HG03280 (cell line): ENCODE data around the gene ZNF724.
"Not testable (repeated sequence)": the region's sequence is repeated elsewhere in the genome, so short reads cannot be mapped to it uniquely, and the experiment has no call there.

ENCODE experiments used
- ATAC-seq: cut with Tn5 transposase; IDR thresholded peaks from one replicate; pipeline ENCODE4 v1.9.1; 2021; ENCODE audit warnings: mild to moderate bottlenecking, moderate library complexity; ENCODE audit not compliant: unreplicated experiment

ZNF724 gene

DNA sequence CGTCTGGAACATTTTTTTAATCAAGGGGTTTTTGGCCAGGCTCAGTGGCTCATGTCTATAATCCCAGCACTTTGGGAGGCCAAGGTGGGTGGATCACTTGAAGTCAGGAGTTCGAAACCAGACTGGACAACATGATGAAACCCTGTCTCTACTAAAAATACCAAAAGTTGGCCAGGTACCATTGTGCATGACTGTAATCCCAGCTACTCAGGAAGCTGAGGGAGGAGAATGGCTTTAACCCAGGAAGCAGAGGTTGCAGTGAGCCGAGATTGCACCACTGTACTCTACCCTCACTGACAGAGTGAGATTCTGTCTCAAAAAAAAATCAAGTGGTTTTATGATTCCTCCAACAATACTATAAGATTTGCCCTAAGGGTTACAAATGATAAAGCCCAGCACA, 3.1 kb upstream of the ZNF724 start:
- not testable (repeated sequence) for ATAC-seq

DNA sequence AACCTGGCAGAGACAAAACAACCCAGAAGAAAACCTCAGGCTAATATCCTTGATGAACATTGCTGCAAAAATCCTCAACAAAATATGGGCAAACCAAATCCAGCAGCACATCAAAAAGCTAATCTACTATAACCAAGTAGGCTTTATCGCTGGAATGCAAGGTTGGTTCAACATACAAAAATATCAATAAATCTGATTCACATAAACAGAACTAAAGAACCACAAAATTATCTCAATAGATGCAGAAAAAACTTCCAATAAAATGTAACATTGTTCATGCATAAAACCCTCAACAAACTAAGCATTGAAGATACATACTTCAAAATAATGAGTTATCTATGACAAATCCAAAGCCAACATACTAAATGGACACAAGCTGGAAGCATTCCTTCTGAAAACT, 8.8 kb downstream of the ZNF724 start:
- no peak for ATAC-seq

DNA sequence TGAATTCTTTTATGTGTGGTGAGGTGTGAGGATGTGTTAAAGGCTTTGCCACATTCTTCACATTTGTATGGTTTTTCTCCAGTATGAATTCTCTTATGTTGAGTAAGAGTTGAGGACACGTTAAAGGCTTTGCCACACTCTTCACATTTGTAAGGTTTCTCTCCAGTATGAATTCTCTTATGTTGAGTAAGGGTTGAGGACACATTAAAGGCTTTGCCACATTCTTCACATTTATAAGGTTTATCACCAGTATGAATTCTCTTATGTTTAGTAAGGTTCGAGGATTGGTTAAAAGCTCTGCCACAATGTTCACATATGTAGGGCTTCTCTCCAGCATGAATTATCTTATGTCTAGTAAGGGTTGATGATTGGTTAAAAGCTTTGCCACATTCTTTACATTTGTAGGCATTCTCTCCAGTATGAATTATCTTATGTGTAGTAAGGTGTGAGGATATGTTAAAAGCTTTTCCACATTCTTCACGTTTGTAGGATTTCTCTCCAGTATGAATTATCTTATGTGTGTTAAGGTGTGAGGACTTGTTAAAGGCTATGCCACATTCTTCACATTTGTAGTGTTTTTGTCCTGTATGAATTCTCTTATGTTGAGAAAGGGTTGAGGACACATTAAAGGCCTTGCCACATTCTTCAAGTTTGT, 27.1 kb downstream of the ZNF724 start:
- no peak for ATAC-seq

DNA sequence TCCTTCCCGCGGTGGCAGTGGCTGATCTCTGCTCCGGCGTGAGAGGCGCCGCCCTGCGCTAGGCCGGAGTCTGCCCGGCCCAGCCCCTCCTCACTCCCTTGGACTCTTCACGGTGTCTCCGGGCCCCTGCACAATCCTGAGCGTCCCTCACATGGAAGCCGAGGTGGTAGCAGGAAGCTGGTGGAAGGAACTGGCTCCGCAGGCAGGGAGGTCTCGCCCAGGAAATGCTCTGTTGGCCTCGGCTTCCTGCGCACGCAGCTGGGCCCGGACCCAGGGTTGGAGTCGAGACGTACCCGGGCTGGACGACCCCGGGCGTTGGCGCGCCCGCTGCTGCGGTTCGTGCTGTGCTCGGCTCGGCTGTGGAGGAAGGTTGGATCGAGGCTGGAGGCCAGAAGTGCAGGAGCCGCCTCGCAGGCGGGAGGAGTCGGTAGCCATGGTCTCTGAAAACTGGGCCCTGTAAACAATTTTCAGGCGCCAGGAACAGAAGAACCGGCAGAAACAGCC, 46.3 kb downstream of the ZNF724 start:
- ATAC-seq = no peak

DNA sequence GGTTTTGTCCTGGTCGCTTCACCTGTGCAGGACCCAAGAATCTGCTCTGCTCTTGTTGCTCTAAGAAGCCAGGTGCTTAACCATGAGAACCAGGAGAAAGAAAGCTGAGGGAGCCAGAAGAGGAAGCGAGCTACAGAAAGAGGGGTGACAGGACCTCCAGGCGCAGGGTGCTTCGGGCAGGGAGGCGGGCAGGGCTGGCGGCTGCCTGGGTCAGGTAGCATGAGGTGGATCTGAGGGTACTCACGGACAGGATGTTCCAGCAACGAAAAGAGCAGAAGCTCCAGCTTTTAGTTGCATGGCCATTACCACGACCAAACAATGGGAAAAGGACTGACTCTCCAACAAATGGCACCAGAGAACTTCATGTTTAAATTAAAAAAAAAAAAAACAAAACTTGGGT, 59.9 kb downstream of the ZNF724 start:
- ATAC-seq = no peak

DNA sequence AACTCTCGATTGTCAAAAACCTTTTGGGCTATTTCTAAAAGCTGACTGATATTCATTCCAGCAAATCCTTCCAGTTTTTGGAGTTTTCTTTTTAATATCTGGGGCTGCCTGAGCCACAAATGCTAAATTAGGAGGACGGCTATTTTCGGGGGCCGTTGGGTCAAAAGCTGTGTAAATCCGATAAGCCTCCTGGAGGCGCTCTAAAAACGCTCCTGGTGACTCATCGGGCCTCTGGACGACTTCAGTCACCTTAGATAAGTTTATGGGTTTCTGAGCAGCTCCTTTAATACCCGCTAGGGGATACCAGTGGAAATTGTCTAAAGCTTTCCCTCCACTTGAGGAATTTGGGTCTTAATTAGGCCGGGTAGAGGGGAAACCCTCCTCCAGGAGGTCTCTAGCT, 66.9 kb downstream of the ZNF724 start:
- ATAC-seq = no peak
